Epidermal melanocyte (primary cell): ENCODE data around the gene SLC2A5.
"Not testable (repeated sequence)": the region's sequence is repeated elsewhere in the genome, so short reads cannot be mapped to it uniquely, and the experiment has no call there.

Source experiments
- DNase-seq: peaks from one replicate; pipeline ENCODE4 v3.0.0; 2011; ENCODE audit warnings: low spot score; ENCODE audit not compliant: insufficient read length

Gene SLC2A5

DNA sequence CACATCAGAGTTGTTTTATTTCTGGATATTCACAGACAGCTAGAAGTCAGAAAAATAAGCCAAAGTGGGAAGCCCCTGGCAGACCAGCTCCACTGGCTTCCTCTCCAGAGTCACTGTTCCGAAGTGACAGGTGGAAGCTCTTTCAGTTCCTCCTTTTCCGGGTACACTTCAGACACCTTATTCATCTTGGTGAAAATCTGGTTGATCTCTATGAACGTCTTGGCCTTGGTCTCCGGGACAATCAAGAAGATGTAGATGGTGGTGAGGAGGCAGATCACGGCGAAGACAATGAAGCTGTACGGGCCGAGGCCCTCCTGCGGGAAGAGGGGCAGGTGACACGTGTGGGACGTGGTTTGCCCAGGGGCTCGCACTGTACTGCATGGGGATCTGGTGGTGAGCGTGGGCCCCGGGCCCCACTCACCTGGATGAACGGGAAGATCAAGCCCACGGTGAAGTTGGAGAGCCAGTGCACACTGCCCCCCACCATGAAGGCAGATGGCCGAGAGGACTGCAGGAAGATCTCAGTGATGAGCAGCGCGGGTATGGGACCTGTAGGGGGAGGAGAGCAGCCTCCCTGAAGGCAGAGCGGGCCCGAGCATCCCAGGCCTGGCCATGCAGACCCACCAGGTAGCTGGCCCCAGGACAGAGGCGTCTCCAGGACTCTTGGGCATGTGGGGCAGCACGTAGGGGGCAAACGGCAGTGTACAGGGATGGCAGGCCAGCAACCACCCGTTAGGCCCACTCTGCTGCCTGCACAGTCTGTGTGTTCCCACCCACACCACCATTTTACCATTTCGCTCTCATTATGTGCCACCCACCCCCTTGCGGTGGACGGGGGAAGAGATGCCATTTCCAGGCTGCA lies 31.7 kb downstream of the SLC2A5 start:
- no peak for DNase-seq

- no peak for DNase-seq
Measured at GRCh38 chr1:9035226-9035625, 34.2 kb downstream of the SLC2A5 start.

DNA sequence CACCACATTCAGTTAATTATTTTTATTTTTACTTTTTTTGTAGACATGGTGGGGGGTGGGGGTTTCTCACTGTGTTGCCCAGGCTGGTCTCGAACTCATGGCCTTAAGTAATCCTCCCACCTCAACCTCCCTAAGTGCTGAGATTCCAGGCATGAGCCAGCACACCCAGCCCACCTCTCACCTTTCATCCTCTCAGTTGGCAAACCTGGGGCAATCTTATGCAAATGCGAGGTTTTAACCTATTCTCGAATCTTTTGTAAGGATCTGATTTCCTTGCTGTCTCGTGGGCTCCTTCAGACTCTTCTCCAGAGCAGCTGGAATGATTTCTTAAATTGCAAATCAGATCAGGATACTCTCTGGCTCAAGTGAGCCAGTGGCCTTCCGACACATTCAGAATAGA lies 36.1 kb downstream of the SLC2A5 start:
- no peak for DNase-seq

- no peak for DNase-seq
Measured at GRCh38 chr1:9031484-9032259, 37.8 kb downstream of the SLC2A5 start.

- not testable (repeated sequence) for DNase-seq
Measured at GRCh38 chr1:9031077-9031476, 38.4 kb downstream of the SLC2A5 start.

DNA sequence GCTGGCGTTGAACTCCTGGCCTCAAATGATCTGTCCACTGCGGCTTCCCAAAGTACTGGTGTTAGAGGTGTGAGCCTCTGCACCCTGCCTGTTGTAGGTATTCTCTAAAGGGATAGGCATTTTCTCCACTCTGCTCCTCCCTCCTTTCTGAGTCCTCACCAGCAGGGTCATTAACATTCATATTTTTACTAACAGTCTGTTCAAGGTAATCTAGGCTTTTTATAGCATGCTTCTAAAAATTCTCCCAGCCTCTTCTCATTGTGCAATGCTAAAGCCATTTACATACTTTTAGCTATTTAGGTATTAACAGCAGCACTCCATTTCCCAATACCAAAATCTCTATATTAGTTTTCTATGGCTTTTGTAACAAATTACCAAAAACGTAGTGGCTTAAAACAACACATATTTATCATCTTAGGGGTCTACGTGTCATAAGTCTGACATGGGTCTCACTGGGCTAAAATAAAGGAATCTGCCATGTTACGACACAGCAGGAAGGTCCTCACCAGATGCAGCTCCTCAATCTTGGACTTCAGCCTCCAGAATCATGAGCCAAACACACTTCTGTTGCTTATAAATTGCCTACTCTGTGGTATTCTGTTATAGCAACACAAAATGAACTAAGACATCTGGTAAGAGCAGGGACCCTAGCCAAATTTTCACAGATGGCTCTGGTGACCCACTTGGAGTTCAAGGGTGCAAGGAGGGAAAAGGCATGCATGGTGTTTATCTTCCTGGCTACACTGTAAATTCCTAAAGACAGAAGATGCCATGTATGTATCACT lies 40.3 kb downstream of the SLC2A5 start:
- DNase-seq = no peak

DNA sequence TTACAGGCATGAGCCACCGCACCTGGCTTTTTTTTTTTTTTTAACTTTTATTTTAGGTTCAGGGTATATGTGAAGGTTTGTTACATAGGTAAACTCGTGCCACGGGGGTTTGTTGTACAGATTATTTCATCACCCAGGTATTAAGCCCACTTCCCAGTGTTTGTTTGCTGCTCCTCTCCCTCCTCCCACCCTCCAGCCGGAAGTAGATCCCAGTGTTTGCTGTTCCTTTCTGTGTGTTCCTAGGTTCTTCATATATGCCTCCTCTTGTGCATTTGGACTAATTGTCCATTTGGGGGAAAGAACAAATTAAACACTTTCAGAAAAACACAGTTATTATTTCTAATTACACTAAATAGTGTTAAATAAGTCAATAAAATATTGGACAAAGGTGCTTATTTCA lies 42.1 kb downstream of the SLC2A5 start:
- no peak for DNase-seq

GRCh38 chr1:9025449-9025848 lies 44.0 kb downstream of the SLC2A5 start:
- DNase-seq = no peak

DNA sequence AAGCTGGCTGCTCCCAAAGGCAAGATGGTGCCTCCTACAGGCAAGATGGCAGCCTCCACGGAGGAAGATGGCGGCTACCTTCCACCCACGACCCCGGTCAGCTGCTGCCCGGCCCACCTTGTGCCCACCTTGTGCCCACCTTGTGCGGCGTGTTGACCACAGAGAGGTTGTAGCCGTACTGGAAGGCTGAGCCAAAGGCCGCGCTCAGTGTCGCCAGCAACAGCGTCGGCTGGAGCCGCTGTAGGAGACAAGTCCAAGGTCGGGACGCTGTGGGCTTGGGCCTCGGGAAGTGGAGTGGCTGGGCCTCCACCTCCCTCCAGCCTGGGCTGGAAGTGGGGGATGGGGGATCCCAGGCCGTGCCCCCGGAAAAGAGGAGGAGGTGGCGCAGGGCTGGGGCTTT lies 44.6 kb downstream of the SLC2A5 start:
- no peak for DNase-seq

- DNase-seq = no peak
Measured at GRCh38 chr1:9022773-9023172, 46.7 kb downstream of the SLC2A5 start.

GRCh38 chr1:9022026-9022738 lies 47.3 kb downstream of the SLC2A5 start:
- not testable (repeated sequence) for DNase-seq

- no peak for DNase-seq
Measured at GRCh38 chr1:9020305-9020704, 49.1 kb downstream of the SLC2A5 start.

DNA sequence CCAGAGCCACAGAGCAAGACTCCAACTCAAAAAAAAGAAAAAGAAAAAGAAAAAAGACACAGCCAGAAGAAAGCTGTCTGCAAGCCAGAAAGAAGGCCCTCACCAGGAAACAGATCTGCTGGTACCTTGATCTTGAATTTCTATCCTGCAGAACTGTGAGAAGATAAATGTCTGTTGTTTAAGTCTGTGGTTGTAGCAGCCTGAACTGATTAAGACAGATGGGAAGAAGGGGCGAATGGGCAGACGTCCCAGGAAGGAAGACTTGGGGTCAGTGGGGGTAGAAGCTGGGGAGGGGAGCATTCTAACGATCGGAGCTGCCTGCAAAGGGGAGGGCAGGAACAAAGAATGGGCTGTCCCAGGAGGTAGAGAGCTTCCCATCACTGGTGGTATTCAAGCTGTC lies 49.5 kb downstream of the SLC2A5 start:
- no peak for DNase-seq

DNA sequence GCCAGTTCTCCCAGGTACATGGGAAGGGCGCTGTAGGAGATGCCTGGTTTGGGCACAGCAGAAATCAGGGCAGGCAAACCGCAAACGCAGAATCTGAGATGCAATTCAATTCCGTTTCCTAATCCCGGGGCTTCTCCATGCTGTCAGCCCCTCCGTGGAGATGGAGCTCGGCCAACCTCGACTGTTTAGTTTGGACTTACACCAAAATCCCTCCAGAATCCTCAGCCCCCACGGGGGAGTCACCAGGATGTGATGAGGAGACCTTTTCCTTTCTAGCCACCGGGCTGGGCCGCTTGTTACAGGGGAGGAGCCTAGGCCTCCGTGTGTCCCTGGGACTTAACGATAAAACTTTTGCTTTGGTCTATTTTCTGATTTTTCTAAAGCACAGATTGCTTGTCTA lies 51.1 kb downstream of the SLC2A5 start:
- DNase-seq = no peak

DNA sequence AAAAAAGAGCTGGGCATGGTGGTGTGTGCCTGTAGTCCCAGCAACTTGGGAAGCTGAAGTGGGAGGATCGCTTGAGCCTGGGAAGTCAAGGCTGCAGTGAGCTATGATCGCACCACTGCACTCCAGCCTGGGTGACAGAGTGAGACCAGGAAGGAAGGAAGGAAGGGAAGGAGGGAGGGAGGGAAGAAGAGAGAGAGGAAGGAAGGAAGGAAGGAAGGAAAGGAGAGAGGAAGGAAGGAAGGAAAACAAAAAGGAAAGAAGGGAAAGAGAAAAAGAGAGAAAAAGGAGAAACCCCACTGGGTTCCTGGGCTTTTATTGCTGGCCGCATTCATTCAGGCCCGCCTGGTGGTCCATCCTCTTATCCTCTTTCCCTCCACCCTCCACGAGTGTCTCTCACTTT lies 53.0 kb downstream of the SLC2A5 start:
- DNase-seq = no peak

GRCh38 chr1:9014475-9015375 lies 54.7 kb downstream of the SLC2A5 start:
- DNase-seq = no peak

- no peak for DNase-seq
Measured at GRCh38 chr1:9013819-9014218, 55.6 kb downstream of the SLC2A5 start.

- DNase-seq = no peak
Measured at GRCh38 chr1:9010781-9011323, 58.6 kb downstream of the SLC2A5 start.

- no peak for DNase-seq
Measured at GRCh38 chr1:9009438-9010370, 59.7 kb downstream of the SLC2A5 start.
